Astrocyte of the spinal cord (primary cell): Measurements from ENCODE around the gene PKN3.

Experiments
- DNase-seq: peaks from one replicate; pipeline ENCODE4 v3.0.0; 2011; ENCODE audit warnings: low read depth, low spot score
- H3K4me3 ChIP-seq: 2 replicates; pipeline ENCODE4 v1.5.1; 2011; ENCODE audit warnings: low read depth, mild to moderate bottlenecking, low read length, moderate library complexity
- CTCF ChIP-seq: IDR thresholded peaks from 2 replicates; pipeline ENCODE4 v1.5.1; 2012; ENCODE audit warnings: low read depth, mild to moderate bottlenecking, low read length, inconsistent platforms
- in situ Hi-C: cut with HindIII; loops from 2 replicates; pipeline ENCODE4 v1.10.0; 2017; ENCODE audit warnings: low sequenced_read_pairs

The PKN3 gene

GRCh38 chr9:128704356-128704670 is 2.0 kb downstream of the PKN3 start:
- no peak for TF ChIP-seq CTCF
- H3K4me3 ChIP-seq, result no peak overlapping the region
- DNase-seq, result no peak
- in situ Hi-C loops, result no loop called here

- TF ChIP-seq CTCF, result no peak
- no peak overlapping the region for H3K4me3 ChIP-seq
Observed at GRCh38 chr9:128705051-128705965, 3.0 kb downstream of the PKN3 start.

GRCh38 chr9:128706045-128706444 is 3.7 kb downstream of the PKN3 start:
- no peak overlapping the region for H3K4me3 ChIP-seq
- no peak for DNase-seq
- no peak for TF ChIP-seq CTCF
- in situ Hi-C loops, result no loop called here

More at GRCh38 chr9:128705051-128705965, 3.0 kb downstream of the PKN3 start:
- in situ Hi-C loops, result no loop called here
- DNase-seq, result no peak

GRCh38 chr9:128706671-128707381 is 4.5 kb downstream of the PKN3 start:
- in situ Hi-C loops, result no loop called here
- no peak for DNase-seq
- no peak overlapping the region for H3K4me3 ChIP-seq
- TF ChIP-seq CTCF, result no peak

- no peak for DNase-seq
- no peak overlapping the region for H3K4me3 ChIP-seq
- TF ChIP-seq CTCF, result no peak
- in situ Hi-C loops, result no loop called here
Observed at GRCh38 chr9:128707446-128707845, 5.1 kb downstream of the PKN3 start.

GRCh38 chr9:128712451-128713410 is 10.4 kb downstream of the PKN3 start:
- in situ Hi-C loops, result no loop called here
- no peak for DNase-seq
- no peak overlapping the region for H3K4me3 ChIP-seq
- no peak for TF ChIP-seq CTCF
